Neural cell (in vitro differentiated cells): ENCODE results near the gene KRT74. TPM values are rescaled to one million over a fixed set of nuclear protein-coding genes. Genes with fewer than 3 reads are reported as not detected.

Source experiments
- H2AFZ ChIP-seq: fragments of 200-600, 300-800 bp; sonication (generic), shearing (Covaris generic); 2 replicates; pipeline ENCODE4 v1.6.0; 2014; ENCODE audit warnings: low read depth, mild to moderate bottlenecking, antibody characterized with exemption, low read length, moderate library complexity
- H3F3A ChIP-seq: fragments of 200-600 bp; shearing (Covaris generic); 2 replicates; pipeline ENCODE4 v1.6.1; 2016; ENCODE audit warnings: mild to moderate bottlenecking, moderate library complexity, mixed read lengths, antibody characterized with exemption, low read length; ENCODE audit not compliant: insufficient read depth, poor library complexity, severe bottlenecking
- H3K27ac ChIP-seq: fragments of 200-600, 300-800 bp; sonication (generic), shearing (Covaris generic); 2 replicates; pipeline ENCODE4 v1.5.1; 2014; ENCODE audit warnings: mild to moderate bottlenecking, low read length, moderate library complexity
- H3K27me3 ChIP-seq: fragments of 300-800, 200-600 bp; sonication (generic), shearing (Covaris generic); 2 replicates; pipeline ENCODE4 v1.6.0; 2014; ENCODE audit warnings: mild to moderate bottlenecking, low read depth, low read length, moderate library complexity; ENCODE audit not compliant: insufficient read depth
- H3K36me3 ChIP-seq: fragments of 300-800, 200-600 bp; sonication (generic), shearing (Covaris generic); 2 replicates; pipeline ENCODE4 v1.5.1; 2014; ENCODE audit warnings: mild to moderate bottlenecking, antibody characterized with exemption, low read length, moderate library complexity; ENCODE audit not compliant: insufficient read depth
- H3K4me2 ChIP-seq: fragments of 300-800, 200-600 bp; sonication (generic), shearing (Covaris generic); 2 replicates; pipeline ENCODE4 v1.6.0; 2014; ENCODE audit warnings: mild to moderate bottlenecking, low read length
- H3K4me3 ChIP-seq: fragments of 300-800, 200-600 bp; sonication (generic), shearing (Covaris generic); 2 replicates; pipeline ENCODE4 v1.5.1; 2014; ENCODE audit warnings: mild to moderate bottlenecking, low read length, moderate library complexity
- H3K79me2 ChIP-seq: fragments of 200-600 bp; shearing (Covaris generic); replicated peaks from 2 replicates; pipeline ENCODE4 v1.6.0; 2014; ENCODE audit warnings: mild to moderate bottlenecking, low read length, moderate library complexity; ENCODE audit not compliant: insufficient read depth
- H3K9ac ChIP-seq: fragments of 300-800, 200-600 bp; sonication (generic), shearing (Covaris generic); 2 replicates; pipeline ENCODE4 v1.6.1; 2016; ENCODE audit warnings: mild to moderate bottlenecking, low read length, mixed read lengths
- H3K9me2 ChIP-seq: fragments of 200-600 bp; shearing (Covaris generic); 2 replicates; pipeline ENCODE4 v1.6.1; 2016; ENCODE audit warnings: mild to moderate bottlenecking, low read length, mixed read lengths; ENCODE audit not compliant: insufficient read depth
- H3K9me3 ChIP-seq: fragments of 200-600, 300-800 bp; sonication (generic), shearing (Covaris generic); 2 replicates; pipeline ENCODE4 v1.6.1; 2016; ENCODE audit warnings: mild to moderate bottlenecking, mixed run types, low read length, moderate library complexity, mixed read lengths
- H4K20me1 ChIP-seq: fragments of 200-600 bp; shearing (Covaris generic); 2 replicates; pipeline ENCODE4 v1.6.1; 2016; ENCODE audit warnings: mild to moderate bottlenecking, mixed run types; ENCODE audit not compliant: insufficient read depth
- EP300 ChIP-seq: fragments of 450-650 bp; conservative IDR thresholded peaks from 2 replicates; pipeline ENCODE4 v1.6.1; 2014; ENCODE audit warnings: antibody characterized with exemption, mild to moderate bottlenecking, moderate library complexity; ENCODE audit not compliant: poor library complexity, severe bottlenecking
- EZH2 ChIP-seq: fragments of 200-600, 300-800 bp; shearing (Covaris generic), sonication (generic); IDR thresholded peaks from 2 replicates; pipeline ENCODE4 v1.6.1; 2014; ENCODE audit warnings: antibody characterized with exemption, low read length, borderline replicate concordance, mild to moderate bottlenecking; ENCODE audit not compliant: insufficient read depth, poor library complexity, severe bottlenecking
- MXI1 ChIP-seq: fragments of 450-650 bp; conservative IDR thresholded peaks from 2 replicates; pipeline ENCODE4 v1.6.1; 2014; ENCODE audit warnings: antibody characterized with exemption, mild to moderate bottlenecking; ENCODE audit not compliant: poor library complexity, severe bottlenecking
- POLR2AphosphoS5 ChIP-seq: IDR thresholded peaks from 2 replicates; pipeline ENCODE4 v1.6.1; 2012
- RAD21 ChIP-seq: fragments of 450-650 bp; conservative IDR thresholded peaks from 2 replicates; pipeline ENCODE4 v1.6.1; 2014; ENCODE audit warnings: antibody characterized with exemption, mild to moderate bottlenecking, moderate library complexity
- SMC3 ChIP-seq: fragments of 450-650 bp; conservative IDR thresholded peaks from 2 replicates; pipeline ENCODE4 v1.6.1; 2014; ENCODE audit warnings: antibody characterized with exemption, mild to moderate bottlenecking, moderate library complexity; ENCODE audit not compliant: poor library complexity
- TAF1 ChIP-seq: IDR thresholded peaks from 2 replicates; pipeline ENCODE4 v1.6.1; 2012; ENCODE audit warnings: low read depth
- polyA plus RNA-seq: library from polyadenylated mRNA; depleted of rRNA; stranded (reverse); fragments of >200 nt; gene quantifications from 2 replicates; pipeline ENCODE4 v1.2.3, GENCODE V29; 2014
- TF ChIP-seq, protein P1 (sequence below): IDR thresholded peaks from 2 replicates; pipeline ENCODE4 v1.6.1; 2012; ENCODE audit warnings: borderline replicate concordance
- TF ChIP-seq, protein P2 (sequence below): fragments of 450-650 bp; IDR thresholded peaks from 2 replicates; pipeline ENCODE4 v1.5.1; 2014; ENCODE audit warnings: antibody characterized with exemption, mild to moderate bottlenecking, moderate library complexity; ENCODE audit not compliant: poor library complexity, severe bottlenecking

KRT74 gene
- polyA plus RNA-seq, 1 donor from 2014 or later: not detected

DNA sequence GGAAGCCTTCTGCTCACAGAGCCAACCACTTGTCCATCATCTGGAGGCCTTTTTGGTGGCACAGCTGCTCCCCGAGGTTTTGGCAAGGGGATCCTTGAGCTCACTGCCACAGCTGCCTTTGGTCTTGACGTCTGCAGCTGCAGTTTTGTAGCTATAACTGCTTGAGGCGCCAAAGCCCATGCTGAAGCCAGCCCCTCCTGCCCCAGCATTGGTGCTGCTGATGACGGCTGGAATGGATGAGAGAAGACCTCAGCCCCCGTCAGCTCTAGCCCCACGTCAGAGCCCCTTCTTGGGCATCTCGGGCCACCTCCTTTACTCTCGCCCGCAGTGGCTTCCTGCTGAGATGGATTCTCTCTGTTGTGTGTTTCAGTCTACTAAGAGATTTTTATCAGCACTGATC lies 12.3 kb upstream of the KRT74 start:
- no peaks in the 10 kb centered on the region for H3K9me2 ChIP-seq
- H3K27me3 ChIP-seq: no peaks in the 10 kb centered on the region
- H2AFZ ChIP-seq: no peak overlapping the region
- no peaks in the 10 kb centered on the region for H4K20me1 ChIP-seq
- TF ChIP-seq EP300 (no peak), RAD21 (no peak), POLR2AphosphoS5 (no peak), MXI1 (no peak), TAF1 (no peak), SMC3 (no peak), EZH2 (no peak)
- TF ChIP-seq, protein P1, sequence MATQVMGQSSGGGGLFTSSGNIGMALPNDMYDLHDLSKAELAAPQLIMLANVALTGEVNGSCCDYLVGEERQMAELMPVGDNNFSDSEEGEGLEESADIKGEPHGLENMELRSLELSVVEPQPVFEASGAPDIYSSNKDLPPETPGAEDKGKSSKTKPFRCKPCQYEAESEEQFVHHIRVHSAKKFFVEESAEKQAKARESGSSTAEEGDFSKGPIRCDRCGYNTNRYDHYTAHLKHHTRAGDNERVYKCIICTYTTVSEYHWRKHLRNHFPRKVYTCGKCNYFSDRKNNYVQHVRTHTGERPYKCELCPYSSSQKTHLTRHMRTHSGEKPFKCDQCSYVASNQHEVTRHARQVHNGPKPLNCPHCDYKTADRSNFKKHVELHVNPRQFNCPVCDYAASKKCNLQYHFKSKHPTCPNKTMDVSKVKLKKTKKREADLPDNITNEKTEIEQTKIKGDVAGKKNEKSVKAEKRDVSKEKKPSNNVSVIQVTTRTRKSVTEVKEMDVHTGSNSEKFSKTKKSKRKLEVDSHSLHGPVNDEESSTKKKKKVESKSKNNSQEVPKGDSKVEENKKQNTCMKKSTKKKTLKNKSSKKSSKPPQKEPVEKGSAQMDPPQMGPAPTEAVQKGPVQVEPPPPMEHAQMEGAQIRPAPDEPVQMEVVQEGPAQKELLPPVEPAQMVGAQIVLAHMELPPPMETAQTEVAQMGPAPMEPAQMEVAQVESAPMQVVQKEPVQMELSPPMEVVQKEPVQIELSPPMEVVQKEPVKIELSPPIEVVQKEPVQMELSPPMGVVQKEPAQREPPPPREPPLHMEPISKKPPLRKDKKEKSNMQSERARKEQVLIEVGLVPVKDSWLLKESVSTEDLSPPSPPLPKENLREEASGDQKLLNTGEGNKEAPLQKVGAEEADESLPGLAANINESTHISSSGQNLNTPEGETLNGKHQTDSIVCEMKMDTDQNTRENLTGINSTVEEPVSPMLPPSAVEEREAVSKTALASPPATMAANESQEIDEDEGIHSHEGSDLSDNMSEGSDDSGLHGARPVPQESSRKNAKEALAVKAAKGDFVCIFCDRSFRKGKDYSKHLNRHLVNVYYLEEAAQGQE: no peak
- TF ChIP-seq, protein P2, sequence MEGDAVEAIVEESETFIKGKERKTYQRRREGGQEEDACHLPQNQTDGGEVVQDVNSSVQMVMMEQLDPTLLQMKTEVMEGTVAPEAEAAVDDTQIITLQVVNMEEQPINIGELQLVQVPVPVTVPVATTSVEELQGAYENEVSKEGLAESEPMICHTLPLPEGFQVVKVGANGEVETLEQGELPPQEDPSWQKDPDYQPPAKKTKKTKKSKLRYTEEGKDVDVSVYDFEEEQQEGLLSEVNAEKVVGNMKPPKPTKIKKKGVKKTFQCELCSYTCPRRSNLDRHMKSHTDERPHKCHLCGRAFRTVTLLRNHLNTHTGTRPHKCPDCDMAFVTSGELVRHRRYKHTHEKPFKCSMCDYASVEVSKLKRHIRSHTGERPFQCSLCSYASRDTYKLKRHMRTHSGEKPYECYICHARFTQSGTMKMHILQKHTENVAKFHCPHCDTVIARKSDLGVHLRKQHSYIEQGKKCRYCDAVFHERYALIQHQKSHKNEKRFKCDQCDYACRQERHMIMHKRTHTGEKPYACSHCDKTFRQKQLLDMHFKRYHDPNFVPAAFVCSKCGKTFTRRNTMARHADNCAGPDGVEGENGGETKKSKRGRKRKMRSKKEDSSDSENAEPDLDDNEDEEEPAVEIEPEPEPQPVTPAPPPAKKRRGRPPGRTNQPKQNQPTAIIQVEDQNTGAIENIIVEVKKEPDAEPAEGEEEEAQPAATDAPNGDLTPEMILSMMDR: no peak
- H3K79me2 ChIP-seq: no peaks in the 10 kb centered on the region
- no peak overlapping the region for H3K4me3 ChIP-seq
- no peaks in the 10 kb centered on the region for H3F3A ChIP-seq
- H3K9ac ChIP-seq: no peak overlapping the region
- no peak overlapping the region for H3K27ac ChIP-seq
- no peaks in the 10 kb centered on the region for H3K36me3 ChIP-seq
- H3K4me2 ChIP-seq: no peak overlapping the region
- no peaks in the 10 kb centered on the region for H3K9me3 ChIP-seq

DNA sequence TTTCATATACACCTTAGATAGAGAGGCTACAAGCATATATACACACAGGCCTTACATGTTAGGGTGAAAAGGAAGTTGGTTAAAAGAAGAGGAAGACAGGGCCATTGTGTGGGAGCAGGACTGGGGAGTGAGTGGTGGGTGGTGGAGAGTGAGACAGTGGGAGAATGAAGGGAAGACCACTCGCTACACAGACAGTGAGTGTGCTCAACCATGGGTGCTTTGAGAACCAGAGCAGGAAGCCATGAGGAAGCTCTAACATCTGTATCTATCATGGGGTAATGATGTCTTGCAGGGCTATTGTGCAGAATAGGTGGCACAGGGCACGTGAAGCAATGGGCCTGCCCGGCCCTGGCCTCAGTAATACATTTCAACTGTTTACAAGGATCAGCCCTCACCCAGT lies 11.4 kb upstream of the KRT74 start:
- Histone ChIP-seq H3K9ac (no peak overlapping the region), H3K4me2 (no peak overlapping the region), H3K79me2 (no peaks in the 10 kb centered on the region), H3K27me3 (no peaks in the 10 kb centered on the region), H3K9me2 (no peaks in the 10 kb centered on the region), H3K4me3 (no peak overlapping the region), H2AFZ (no peak overlapping the region), H4K20me1 (no peaks in the 10 kb centered on the region), H3K36me3 (no peaks in the 10 kb centered on the region), H3K27ac (no peak overlapping the region), H3F3A (no peaks in the 10 kb centered on the region), H3K9me3 (no peaks in the 10 kb centered on the region)
- TF ChIP-seq SMC3 (no peak), MXI1 (no peak), EZH2 (no peak), RAD21 (no peak), TAF1 (no peak), POLR2AphosphoS5 (no peak), EP300 (no peak)
- TF ChIP-seq, protein P1: no peak
- TF ChIP-seq, protein P2: no peak
